ENCODE measurements around the gene EFHC2. TPM values are rescaled to one million over a fixed set of nuclear protein-coding genes. Genes with fewer than 3 reads are reported as not detected.
"Not testable (repeated sequence)": the region's sequence is repeated elsewhere in the genome, so short reads cannot be mapped to it uniquely, and the experiment has no call there.

Gene EFHC2
- total and polyA plus RNA-seq, 10 donors: 0.20 to 1.4 (median 0.71) TPM

DNA sequence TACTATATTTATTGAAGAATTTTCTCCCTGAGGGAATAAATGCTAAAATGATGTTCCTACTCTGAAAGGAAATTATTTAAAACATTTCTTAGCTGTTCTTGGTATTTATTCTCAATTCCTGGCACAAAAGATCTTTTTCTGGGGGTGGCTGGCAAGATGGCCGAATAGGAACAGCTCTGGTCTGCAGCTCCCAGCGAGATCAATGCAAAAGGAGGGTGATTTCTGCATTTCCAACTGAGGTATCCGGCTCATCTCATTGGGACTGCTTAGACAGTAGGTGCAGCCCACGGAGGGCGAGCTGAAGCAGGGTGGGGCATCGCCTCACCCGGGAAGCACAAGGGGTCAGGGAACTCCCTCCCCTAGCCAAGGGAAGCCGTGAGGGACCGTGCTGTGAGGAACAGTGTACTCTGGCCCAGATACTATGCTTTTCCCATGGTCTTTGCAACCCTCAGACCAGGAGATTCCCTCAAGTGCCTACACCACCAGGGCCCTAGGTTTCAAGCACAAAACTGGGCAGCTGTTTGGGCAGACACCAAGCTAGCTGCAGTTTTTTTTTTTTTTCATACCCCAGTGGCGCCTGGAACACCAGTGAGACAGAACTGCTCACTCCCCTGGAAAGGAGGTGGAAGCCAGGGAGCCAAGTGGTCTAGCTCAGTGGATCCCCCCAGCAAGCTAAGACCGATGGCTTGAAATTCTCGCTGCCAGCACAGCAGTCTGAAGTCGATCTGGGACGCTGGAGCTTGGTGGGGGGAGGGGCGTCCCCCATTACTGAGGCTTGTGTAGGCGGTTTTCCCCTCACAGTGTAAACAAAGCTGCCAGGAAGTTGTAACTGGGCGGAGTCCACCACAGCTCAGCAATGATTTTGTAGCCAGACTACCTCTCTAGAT lies 90.5 kb downstream of the EFHC2 start:
- H3K36me3 ChIP-seq; H3K27me3 ChIP-seq (replicated peaks in 1 of 7); intact Hi-C loops (cut with DNase I; ENCODE audit: low total_unique reads): not testable (repeated sequence)
- peak; percentile 89 for DNase-seq
- WGBS, 5 donors: 27 to 53% (median 32%) methylated on average over 11 to 17 of the region's 17 CpGs
- Histone ChIP-seq H3K4me3 (peak overlapping the region in 2 of 8 donors; percentile 20 to 53), H3K27ac (peak overlapping the region in 6 of 8 donors; percentile 46 to 84 (median 64)), H3K4me1 (peaks cover 0 to 22% (median 14%) of the 10 kb centered on the region in 6 donors), H3K9me3 (peaks cover 0 to 28% (median 0%) of the 10 kb centered on the region in 8 donors)
- peak in 1 of 3 donors; percentile 40 for TF ChIP-seq POLR2AphosphoS5 (IDR thresholded peaks at IDR 0.05)

GRCh38 chrX:44247468-44247867 lies 96.0 kb downstream of the EFHC2 start:
- H3K9me3 ChIP-seq: no peaks in the 10 kb centered on the region
- H3K27me3 ChIP-seq (replicated peaks in 1 of 7): peaks cover 0 to 4% (median 0%) of the 10 kb centered on the region in 7 donors
- no peak for DNase-seq
- intact Hi-C loops (cut with DNase I; ENCODE audit: low total_unique reads): loop anchor here (10.0 kb wide), 1 partner anchor 293 kb away; no protein-coding TSS in a partner anchor
- WGBS, 5 donors: 61 to 86% (median 79%) methylated on average over 4 of the region's 4 CpGs
- H3K27ac ChIP-seq: no peak overlapping the region
- TF ChIP-seq POLR2AphosphoS5 (IDR thresholded peaks at IDR 0.05) (no peak), POLR2A (IDR thresholded peaks at IDR 0.05) (no peak), CTCF (IDR thresholded peaks at IDR 0.05 in 8 of 11, conservative IDR thresholded peaks at IDR 0.05 in 3 of 11) (no peak)
- no peaks in the 10 kb centered on the region for H3K36me3 ChIP-seq
- H3K4me3 ChIP-seq: no peak overlapping the region
- peaks cover 0 to under 1% (median 0%) of the 10 kb centered on the region in 6 donors for H3K4me1 ChIP-seq

- WGBS, 5 donors: 71 to 94% (median 86%) methylated on average over 2 of the region's 2 CpGs
- Histone ChIP-seq H3K27me3 (replicated peaks in 1 of 7) (peaks cover 0 to 4% (median 0%) of the 10 kb centered on the region in 7 donors), H3K36me3 (no peaks in the 10 kb centered on the region), H3K4me1 (no peaks in the 10 kb centered on the region), H3K27ac (no peak overlapping the region), H3K9me3 (no peaks in the 10 kb centered on the region), H3K4me3 (no peak overlapping the region)
- DNase-seq: no peak
- intact Hi-C loops (cut with DNase I; ENCODE audit: low total_unique reads): loop anchor here (10.0 kb wide), 1 partner anchor 292 kb away; no protein-coding TSS in a partner anchor
- TF ChIP-seq POLR2A (IDR thresholded peaks at IDR 0.05): no peak
- TF ChIP-seq CTCF (IDR thresholded peaks at IDR 0.05 in 8 of 11, conservative IDR thresholded peaks at IDR 0.05 in 3 of 11): no peak
- no peak for TF ChIP-seq POLR2AphosphoS5 (IDR thresholded peaks at IDR 0.05)
Observed at GRCh38 chrX:44246826-44247225, 96.6 kb downstream of the EFHC2 start.

DNA sequence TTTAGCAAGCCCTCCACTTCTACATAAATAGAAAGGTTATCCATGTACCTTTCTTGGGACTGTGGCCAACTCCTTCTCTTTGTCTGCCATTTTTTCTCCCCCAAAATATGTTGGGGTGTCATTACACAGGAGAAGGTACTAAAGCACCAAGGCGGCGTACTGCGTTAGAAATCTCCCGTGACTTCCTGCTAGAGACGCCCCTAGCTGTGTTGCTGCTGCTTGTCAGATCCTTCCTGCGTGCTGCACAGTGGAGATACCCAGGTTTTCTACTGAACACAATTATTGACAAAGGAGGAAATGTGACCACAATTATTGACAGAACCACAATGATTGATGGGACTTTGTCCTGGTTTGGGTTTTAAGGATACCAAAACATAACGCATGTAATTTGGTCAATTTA lies 97.7 kb downstream of the EFHC2 start:
- Histone ChIP-seq H3K4me1 (no peaks in the 10 kb centered on the region), H3K4me3 (no peak overlapping the region), H3K27ac (no peak overlapping the region), H3K9me3 (no peaks in the 10 kb centered on the region), H3K27me3 (replicated peaks in 1 of 7) (peaks cover 0 to 4% (median 0%) of the 10 kb centered on the region in 7 donors), H3K36me3 (no peaks in the 10 kb centered on the region)
- 37 to 69% (median 43%) methylated on average over 7 of the region's 7 CpGs for WGBS, 5 donors
- TF ChIP-seq POLR2AphosphoS5 (IDR thresholded peaks at IDR 0.05) (no peak), CTCF (IDR thresholded peaks at IDR 0.05 in 8 of 11, conservative IDR thresholded peaks at IDR 0.05 in 3 of 11) (no peak), POLR2A (IDR thresholded peaks at IDR 0.05) (no peak)
- DNase-seq: no peak
- intact Hi-C loops (cut with DNase I; ENCODE audit: low total_unique reads): loop anchor here (10.0 kb wide), 1 partner anchor 291 kb away; no protein-coding TSS in a partner anchor
